ENCODE results near the gene RAPGEF3.

RAPGEF3 gene

DNA sequence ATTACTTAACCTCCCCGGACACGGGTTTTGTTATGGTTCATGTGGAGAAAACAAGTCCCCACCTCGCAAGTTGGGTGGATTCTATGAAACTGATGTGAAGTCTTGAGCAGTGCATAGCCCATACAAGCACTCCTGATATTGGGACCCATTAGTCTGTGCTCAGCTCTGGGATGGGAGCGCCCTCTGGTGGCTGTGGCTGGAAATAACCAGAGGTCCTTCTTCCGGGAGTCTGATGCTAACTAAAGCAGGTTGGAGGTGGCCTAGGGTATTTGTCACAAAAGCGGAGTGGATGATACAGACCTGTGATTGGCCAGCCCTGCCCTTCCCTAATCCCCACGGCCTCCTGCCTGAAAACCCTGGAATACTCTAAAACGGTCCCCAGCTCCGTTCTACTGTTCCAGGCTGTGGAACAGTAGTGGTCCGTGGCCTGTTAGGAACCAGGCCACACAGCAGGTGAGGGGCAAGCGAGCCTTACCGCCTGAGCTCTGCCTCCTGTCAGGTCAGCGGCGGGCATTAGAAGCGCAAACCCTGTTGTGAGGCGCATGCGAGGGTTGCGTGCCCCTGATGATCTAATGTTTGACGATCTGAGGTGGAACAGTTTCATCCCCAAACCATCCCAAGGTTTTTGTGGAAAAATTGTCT lies 20.7 kb upstream of the RAPGEF3 start:
- no peaks in the 10 kb centered on the region for H3K27me3 ChIP-seq (ENCODE audit: control insufficient read depth, insufficient read depth, low read length)
- H3K9me3 ChIP-seq (ENCODE audit: control insufficient read depth, low read length), result no peaks in the 10 kb centered on the region
- peaks cover 39% of the 10 kb centered on the region for H3K4me1 ChIP-seq (ENCODE audit: control insufficient read depth, insufficient read depth, low read length)
- no peak overlapping the region for H3K4me3 ChIP-seq (ENCODE audit: low read length)
- H3K9ac ChIP-seq (ENCODE audit: low read length), result no peak overlapping the region
- no peaks in the 10 kb centered on the region for H3K36me3 ChIP-seq (ENCODE audit: control insufficient read depth, insufficient read depth, low read length)

DNA sequence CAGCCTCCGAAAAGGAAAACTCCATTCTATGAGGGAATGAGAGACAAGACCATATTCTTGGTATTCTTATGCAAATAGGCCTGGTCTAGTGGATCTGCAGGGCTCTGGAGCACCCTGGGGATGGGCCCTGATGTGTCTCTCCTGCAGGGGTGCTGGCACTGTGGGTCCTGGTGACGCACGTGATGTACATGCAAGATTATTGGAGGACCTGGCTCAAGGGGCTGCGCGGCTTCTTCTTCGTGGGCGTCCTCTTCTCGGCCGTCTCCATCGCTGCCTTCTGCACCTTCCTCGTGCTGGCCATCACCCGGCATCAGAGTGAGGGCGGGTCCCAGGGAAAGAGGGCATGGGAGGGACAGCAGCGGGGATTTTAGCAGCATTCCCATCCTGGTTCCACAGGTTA lies 20.2 kb upstream of the RAPGEF3 start:
- no peaks in the 10 kb centered on the region for H3K36me3 ChIP-seq (ENCODE audit: control insufficient read depth, insufficient read depth, low read length)
- H3K9ac ChIP-seq (ENCODE audit: low read length), result no peak overlapping the region
- no peaks in the 10 kb centered on the region for H3K9me3 ChIP-seq (ENCODE audit: control insufficient read depth, low read length)
- no peak overlapping the region for H3K4me3 ChIP-seq (ENCODE audit: low read length)
- H3K27me3 ChIP-seq (ENCODE audit: control insufficient read depth, insufficient read depth, low read length), result no peaks in the 10 kb centered on the region
- peaks cover 42% of the 10 kb centered on the region for H3K4me1 ChIP-seq (ENCODE audit: control insufficient read depth, insufficient read depth, low read length)

DNA sequence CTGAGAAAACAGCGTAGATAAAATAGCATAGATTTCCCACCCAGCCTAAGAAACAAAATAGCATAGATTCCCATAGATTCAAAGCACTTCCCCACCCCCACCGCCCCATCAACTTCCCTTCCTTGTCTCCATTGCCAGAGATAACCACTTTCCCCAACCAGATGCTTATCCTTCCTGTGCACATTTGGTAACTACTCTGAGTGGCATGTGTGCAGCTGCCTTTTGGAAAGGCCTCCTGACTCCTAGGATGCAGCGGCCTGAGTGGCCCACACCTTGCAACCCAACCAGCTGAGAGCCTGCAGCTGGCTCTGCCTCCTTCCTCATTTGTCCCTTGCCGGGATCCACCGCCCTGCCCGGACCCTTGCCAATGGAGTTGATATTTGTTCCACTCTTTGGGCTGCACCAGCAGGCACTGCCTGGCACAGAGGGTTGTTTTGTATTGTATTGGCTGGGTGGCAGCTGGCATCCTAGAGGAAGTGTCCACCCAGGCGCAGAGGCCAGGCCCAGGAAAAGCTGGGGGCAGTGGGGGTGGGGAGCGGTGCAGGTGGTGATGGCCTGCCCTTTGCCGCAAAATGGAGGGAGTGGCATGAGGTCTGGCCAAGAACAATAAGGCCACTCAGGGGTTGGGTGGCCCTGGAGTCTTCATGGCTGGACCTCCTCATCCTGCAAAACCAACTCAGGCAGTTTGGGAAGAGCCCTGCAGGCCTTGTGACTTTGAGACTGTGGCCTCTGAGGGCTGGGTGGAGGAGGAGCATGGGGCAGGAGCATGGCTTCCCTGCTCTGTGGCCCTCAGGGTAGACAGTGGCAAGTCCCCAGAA lies 19.3 kb upstream of the RAPGEF3 start:
- no peaks in the 10 kb centered on the region for H3K36me3 ChIP-seq (ENCODE audit: control insufficient read depth, insufficient read depth, low read length)
- no peak overlapping the region for H3K4me3 ChIP-seq (ENCODE audit: low read length)
- no peak overlapping the region for H3K9ac ChIP-seq (ENCODE audit: low read length)
- peaks cover 44% of the 10 kb centered on the region for H3K4me1 ChIP-seq (ENCODE audit: control insufficient read depth, insufficient read depth, low read length)
- H3K27me3 ChIP-seq (ENCODE audit: control insufficient read depth, insufficient read depth, low read length), result no peaks in the 10 kb centered on the region
- H3K9me3 ChIP-seq (ENCODE audit: control insufficient read depth, low read length), result no peaks in the 10 kb centered on the region

DNA sequence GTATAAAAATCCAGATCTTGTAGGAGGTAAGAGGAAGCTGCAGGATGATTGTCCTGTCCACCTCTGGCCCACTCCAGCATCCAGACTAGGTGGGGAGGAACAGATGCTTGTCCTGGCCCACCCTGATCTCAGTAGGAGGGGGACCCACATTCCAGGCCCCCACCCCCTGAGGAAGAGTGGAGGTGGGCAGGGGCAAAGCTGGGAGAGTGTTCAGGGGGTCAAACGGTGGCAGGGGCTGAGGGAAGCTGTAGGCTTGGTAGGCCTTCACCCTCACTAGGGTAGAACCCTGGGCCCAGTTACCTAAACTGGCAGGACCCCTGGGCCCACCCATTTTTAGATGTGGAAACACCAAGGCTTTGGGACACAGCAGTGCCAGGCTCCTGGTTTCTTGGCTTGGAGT lies 18.5 kb upstream of the RAPGEF3 start:
- H3K4me1 ChIP-seq (ENCODE audit: control insufficient read depth, insufficient read depth, low read length), result peaks cover 44% of the 10 kb centered on the region
- H3K9ac ChIP-seq (ENCODE audit: low read length), result no peak overlapping the region
- H3K4me3 ChIP-seq (ENCODE audit: low read length), result no peak overlapping the region
- no peaks in the 10 kb centered on the region for H3K27me3 ChIP-seq (ENCODE audit: control insufficient read depth, insufficient read depth, low read length)
- H3K9me3 ChIP-seq (ENCODE audit: control insufficient read depth, low read length), result no peaks in the 10 kb centered on the region
- H3K36me3 ChIP-seq (ENCODE audit: control insufficient read depth, insufficient read depth, low read length), result no peaks in the 10 kb centered on the region

DNA sequence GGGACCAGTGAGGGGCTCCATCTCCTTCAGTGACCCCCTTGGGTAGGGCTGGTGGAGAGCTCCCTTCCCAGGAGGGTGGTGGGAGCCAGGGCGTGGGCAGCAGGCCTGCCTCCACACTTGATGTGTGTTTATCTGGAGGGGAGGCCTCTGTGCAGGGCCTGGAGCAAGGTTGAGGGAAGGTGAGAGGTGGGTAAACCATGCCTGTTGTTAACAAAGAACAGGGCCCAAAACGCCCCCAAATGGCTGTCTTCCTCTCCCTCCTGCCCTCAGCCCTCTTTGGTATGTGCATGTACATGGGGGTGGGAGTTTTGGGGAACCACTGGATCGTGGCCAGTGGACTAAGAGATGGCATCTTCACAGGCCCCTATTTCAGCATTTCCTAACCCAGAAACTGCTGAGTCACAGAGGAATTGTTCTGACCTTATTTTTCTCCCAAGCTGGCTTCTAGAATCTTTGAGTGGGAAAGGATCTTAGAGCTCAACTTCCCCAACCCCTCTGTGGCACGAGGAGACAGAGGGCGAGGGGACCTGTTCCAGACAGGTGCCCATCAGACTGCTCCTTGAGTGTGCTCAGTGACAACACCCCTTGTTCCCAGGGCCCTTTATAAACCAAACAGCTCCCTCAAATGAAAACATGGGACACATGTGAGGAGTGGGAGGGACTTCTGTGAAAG lies 17.9 kb upstream of the RAPGEF3 start:
- Histone ChIP-seq H3K27me3 (ENCODE audit: control insufficient read depth, insufficient read depth, low read length) (no peaks in the 10 kb centered on the region), H3K4me3 (ENCODE audit: low read length) (no peak overlapping the region), H3K36me3 (ENCODE audit: control insufficient read depth, insufficient read depth, low read length) (no peaks in the 10 kb centered on the region), H3K9ac (ENCODE audit: low read length) (no peak overlapping the region), H3K9me3 (ENCODE audit: control insufficient read depth, low read length) (no peaks in the 10 kb centered on the region), H3K4me1 (ENCODE audit: control insufficient read depth, insufficient read depth, low read length) (peaks cover 39% of the 10 kb centered on the region)

DNA sequence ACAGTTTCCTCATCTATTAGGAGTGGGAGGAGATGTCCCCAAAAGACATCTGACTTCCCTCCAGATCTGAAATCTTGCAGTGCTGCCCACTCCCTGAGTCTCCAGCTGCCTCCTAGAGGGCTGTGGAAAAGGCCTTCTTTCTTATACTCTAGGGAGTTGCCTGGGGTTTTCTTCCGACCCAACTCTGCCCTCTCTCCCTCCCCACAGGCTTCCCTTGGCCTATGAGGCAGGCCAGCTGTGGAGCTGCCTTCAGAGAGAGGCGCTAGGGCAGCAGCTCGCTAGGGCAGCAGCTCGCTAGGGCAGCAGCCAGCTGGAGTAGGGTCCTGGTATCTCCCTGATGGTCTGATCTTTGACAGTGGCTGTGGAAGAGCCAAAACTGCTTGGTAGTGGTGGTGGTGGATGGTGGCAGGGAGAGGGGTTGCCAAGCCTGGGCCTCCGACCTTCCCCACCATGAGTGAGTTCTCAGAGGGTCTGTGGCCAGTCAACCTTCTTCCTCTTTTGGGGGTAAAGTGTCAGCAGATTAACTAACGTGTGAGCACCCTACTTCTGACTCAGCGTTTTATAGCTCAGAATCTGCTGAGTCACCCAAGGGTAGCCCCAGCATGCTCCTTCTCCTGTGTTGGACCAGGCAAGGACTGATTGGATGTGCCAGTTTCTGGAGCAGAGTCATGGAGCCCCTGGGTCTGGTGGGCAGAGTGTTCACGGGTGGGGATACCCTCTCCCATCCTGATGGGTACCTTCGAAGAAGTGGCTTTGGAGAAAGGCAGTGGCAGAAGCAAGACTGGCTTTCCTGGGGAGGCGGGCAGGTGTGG lies 16.6 kb upstream of the RAPGEF3 start:
- Histone ChIP-seq H3K4me3 (ENCODE audit: low read length) (no peak overlapping the region), H3K27me3 (ENCODE audit: control insufficient read depth, insufficient read depth, low read length) (no peaks in the 10 kb centered on the region), H3K9me3 (ENCODE audit: control insufficient read depth, low read length) (no peaks in the 10 kb centered on the region), H3K9ac (ENCODE audit: low read length) (no peak overlapping the region), H3K4me1 (ENCODE audit: control insufficient read depth, insufficient read depth, low read length) (peaks cover 38% of the 10 kb centered on the region), H3K36me3 (ENCODE audit: control insufficient read depth, insufficient read depth, low read length) (no peaks in the 10 kb centered on the region)

DNA sequence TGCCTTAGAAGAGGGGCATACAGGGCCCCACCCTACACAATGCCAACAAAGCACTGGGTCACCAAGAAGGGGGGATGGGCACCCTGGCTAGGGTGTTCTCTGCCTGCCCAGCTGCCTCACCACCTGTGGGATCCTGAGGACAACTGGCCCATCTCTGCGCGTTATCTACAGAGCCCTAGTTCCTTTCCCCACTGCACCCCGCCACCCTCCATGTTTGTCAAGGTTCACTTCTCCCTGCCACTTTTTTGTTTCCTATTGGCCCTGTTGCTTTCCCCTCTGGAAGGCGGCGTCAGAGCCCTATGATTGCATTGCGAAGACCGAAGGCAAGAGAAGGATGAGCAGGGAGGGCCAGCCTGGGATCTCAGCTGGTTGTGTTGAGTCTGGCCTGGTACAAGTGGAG lies 16.0 kb upstream of the RAPGEF3 start:
- Histone ChIP-seq H3K36me3 (ENCODE audit: control insufficient read depth, insufficient read depth, low read length) (no peaks in the 10 kb centered on the region), H3K4me3 (ENCODE audit: low read length) (no peak overlapping the region), H3K9me3 (ENCODE audit: control insufficient read depth, low read length) (no peaks in the 10 kb centered on the region), H3K4me1 (ENCODE audit: control insufficient read depth, insufficient read depth, low read length) (peaks cover 38% of the 10 kb centered on the region), H3K9ac (ENCODE audit: low read length) (peak overlapping the region; percentile 37), H3K27me3 (ENCODE audit: control insufficient read depth, insufficient read depth, low read length) (no peaks in the 10 kb centered on the region)

DNA sequence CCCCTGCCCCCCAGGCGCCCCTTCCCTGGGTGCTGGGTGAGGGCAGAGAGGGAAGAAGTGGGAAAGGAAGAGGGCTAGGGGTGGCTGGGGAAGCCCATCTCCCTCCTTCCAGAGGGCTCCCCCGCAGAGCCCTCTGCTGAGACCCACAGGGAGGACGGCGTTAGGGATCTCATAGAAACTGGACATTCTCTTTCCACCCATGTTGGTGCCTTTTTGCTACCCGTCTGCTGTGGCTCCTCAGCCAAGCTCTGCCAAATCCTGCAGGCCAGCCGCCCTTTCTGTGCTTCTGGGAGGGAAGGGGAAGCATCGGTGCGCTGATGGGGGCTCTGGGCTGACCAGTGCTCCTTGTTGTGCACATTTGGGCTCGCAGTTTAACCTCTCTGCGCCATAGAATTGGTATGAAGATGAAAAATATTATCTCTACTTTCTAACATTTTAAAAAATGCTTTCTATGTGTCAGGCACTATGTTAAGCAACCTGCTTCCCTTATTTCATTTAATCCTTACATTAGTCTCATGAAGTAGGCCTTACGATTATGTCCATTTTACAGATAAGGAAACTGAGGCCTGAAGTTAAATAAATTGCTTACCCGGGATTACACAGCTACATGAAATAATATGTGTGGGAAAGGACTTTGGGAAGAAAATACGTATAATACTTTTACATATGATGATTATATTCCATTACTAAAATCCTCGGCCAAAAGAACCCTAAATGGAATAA lies 15.3 kb upstream of the RAPGEF3 start:
- H3K4me3 ChIP-seq (ENCODE audit: low read length), result peak overlapping the region; percentile 39
- H3K9me3 ChIP-seq (ENCODE audit: control insufficient read depth, low read length), result no peaks in the 10 kb centered on the region
- no peaks in the 10 kb centered on the region for H3K27me3 ChIP-seq (ENCODE audit: control insufficient read depth, insufficient read depth, low read length)
- peaks cover 38% of the 10 kb centered on the region for H3K4me1 ChIP-seq (ENCODE audit: control insufficient read depth, insufficient read depth, low read length)
- peak overlapping the region; percentile 71 for H3K9ac ChIP-seq (ENCODE audit: low read length)
- H3K36me3 ChIP-seq (ENCODE audit: control insufficient read depth, insufficient read depth, low read length), result no peaks in the 10 kb centered on the region

DNA sequence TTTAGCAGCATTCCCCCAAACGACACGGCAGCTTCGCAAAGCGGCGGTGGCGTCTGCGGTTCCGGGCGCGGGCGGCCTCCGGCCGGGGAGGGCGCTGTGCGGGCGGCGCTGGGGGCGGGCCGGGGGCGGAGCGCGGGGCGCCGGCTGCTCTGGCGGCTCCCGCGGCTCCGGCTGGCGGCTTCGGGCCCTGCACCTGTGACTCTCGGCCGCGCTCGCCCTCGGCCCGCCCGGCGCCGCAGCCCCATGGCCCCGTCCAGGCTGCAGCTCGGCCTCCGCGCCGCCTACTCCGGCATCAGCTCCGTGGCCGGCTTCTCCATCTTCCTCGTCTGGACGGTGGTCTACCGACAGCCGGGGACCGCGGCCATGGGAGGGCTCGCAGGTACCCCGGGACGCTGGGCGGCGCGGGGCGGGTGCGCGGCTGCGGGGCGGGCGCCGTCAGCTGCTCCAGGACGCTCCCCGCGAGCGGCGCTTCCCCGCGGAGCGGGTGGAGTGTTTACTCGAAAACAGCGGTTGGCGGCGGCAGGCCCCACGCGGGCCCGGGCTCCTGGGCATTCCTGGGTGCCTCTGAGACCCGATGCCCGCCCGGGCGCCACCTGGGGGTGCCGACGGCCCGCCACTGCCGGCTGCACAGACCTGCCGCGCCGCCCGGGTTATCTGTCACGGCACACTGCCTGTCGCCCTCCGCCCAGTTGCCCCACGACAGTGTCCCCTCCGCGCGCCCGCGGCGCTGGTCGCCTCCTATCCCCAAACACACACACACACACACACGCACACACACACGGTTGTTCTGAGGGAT lies 14.6 kb upstream of the RAPGEF3 start, which contains the start of gene SLC48A1:
Gene SLC48A1 (plus strand): TSS at position 177 of the 796 bp plus-strand sequence. CDS start 67 bp downstream, at position 244.
- Histone ChIP-seq H3K4me1 (ENCODE audit: control insufficient read depth, insufficient read depth, low read length) (peaks cover 36% of the 10 kb centered on the region), H3K36me3 (ENCODE audit: control insufficient read depth, insufficient read depth, low read length) (no peaks in the 10 kb centered on the region)

DNA sequence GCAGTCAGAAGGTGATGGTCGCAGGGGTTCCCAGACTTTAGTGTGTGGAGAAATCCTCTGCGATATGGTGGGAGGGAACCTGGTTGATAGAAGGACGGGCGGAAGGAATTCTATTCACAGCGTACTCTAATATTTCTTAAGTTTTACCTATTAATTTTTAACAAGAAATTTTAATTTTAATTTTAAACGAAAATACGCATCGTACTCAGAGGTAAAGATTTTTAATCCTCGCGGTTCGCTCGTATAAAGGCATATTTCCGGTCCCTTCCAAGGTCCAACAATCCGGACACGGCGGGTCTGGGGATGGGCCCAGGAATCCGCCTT lies 14.0 kb upstream of the RAPGEF3 start:
- peak overlapping the region; percentile 77 for H3K9ac ChIP-seq (ENCODE audit: low read length)
- H3K4me1 ChIP-seq (ENCODE audit: control insufficient read depth, insufficient read depth, low read length), result peaks cover 30% of the 10 kb centered on the region
- no peak overlapping the region for H3K4me3 ChIP-seq (ENCODE audit: low read length)

More for the DNA sequence above, 14.6 kb upstream of the RAPGEF3 start, which contains the start of gene SLC48A1:
- Histone ChIP-seq H3K4me3 (ENCODE audit: low read length) (peak within 1 kb of the TSS; percentile 39), H3K27me3 (ENCODE audit: control insufficient read depth, insufficient read depth, low read length) (no peaks in the 10 kb centered on the region), H3K9me3 (ENCODE audit: control insufficient read depth, low read length) (no peaks in the 10 kb centered on the region), H3K9ac (ENCODE audit: low read length) (peak within 1 kb of the TSS; percentile 77)

More for the DNA sequence above, 14.0 kb upstream of the RAPGEF3 start:
- no peaks in the 10 kb centered on the region for H3K9me3 ChIP-seq (ENCODE audit: control insufficient read depth, low read length)
- H3K27me3 ChIP-seq (ENCODE audit: control insufficient read depth, insufficient read depth, low read length), result no peaks in the 10 kb centered on the region
- no peaks in the 10 kb centered on the region for H3K36me3 ChIP-seq (ENCODE audit: control insufficient read depth, insufficient read depth, low read length)

Measured in mucosa of stomach (tissue), 1 donor.